ENCODE data around the gene MED12L.

DNA sequence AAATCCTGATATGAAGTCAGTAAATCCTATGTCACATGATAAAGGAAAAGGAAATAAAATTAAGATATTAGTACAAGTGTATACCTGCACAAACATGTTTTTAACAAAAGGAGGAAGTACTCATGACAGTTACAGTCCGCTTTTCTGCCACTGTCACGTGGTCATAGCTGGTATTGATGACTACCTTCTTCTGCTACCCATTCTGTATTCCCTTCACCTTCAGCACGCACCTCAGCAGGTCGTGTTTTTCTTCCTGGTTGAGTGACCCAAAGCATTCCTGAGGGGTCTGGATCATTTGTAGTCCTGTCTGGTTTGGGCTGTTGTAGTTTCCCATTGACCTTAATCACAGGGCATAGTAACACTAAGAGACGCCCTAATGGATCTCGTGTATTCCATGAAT is 334.3 kb downstream of the MED12L start:
- TF ChIP-seq, protein P1, sequence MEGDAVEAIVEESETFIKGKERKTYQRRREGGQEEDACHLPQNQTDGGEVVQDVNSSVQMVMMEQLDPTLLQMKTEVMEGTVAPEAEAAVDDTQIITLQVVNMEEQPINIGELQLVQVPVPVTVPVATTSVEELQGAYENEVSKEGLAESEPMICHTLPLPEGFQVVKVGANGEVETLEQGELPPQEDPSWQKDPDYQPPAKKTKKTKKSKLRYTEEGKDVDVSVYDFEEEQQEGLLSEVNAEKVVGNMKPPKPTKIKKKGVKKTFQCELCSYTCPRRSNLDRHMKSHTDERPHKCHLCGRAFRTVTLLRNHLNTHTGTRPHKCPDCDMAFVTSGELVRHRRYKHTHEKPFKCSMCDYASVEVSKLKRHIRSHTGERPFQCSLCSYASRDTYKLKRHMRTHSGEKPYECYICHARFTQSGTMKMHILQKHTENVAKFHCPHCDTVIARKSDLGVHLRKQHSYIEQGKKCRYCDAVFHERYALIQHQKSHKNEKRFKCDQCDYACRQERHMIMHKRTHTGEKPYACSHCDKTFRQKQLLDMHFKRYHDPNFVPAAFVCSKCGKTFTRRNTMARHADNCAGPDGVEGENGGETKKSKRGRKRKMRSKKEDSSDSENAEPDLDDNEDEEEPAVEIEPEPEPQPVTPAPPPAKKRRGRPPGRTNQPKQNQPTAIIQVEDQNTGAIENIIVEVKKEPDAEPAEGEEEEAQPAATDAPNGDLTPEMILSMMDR (IDR thresholded peaks at IDR 0.05) = no peak
- TF ChIP-seq POLR2AphosphoS5 (IDR thresholded peaks at IDR 0.05) = no peak

Measured in breast epithelium (tissue), 3 donors.